GM18873 (cell line): ENCODE measurements around the gene ATP6V0C.
"Not testable (repeated sequence)": the region's sequence is repeated elsewhere in the genome, so short reads cannot be mapped to it uniquely, and the experiment has no call there.

Experiments used
- ATAC-seq: cut with Tn5 transposase; IDR thresholded peaks from one replicate; pipeline ENCODE4 v1.9.1; 2021; ENCODE audit warnings: mild to moderate bottlenecking, moderate library complexity, moderate number of reproducible peaks; ENCODE audit not compliant: unreplicated experiment, low FRiP score

Gene ATP6V0C

DNA sequence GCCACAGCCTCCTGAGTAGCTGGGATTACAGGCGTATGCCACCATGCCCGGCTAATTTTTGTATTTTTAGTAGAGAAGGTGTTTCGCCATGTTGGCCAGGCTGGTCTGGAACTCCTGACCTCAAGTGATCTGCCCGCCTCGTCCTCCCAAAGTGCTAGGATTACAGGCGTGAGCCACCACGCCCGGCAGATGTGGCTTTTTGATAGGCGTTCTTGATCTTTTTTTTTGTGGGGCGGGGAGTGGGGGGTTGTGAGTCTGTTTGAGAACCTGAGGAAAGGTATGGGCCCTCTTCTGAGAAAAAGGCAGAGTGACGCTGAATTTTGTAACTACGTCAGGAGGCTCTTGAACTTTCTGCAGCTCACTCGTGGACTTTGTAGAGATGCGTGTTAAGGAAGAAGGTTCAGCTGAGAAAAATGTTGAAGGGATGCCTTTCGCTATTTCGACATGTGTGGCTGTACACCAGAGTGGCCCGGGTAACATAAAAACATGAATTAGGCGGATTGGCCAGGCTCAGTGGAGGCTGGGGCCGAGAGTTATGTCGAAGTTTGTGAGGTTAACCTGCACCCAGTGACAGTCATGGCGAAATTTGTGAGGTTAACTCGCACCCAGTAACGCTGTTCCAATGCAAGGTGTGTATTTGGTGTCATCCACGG lies 25.6 kb downstream of the ATP6V0C start:
- not testable (repeated sequence) for ATAC-seq

DNA sequence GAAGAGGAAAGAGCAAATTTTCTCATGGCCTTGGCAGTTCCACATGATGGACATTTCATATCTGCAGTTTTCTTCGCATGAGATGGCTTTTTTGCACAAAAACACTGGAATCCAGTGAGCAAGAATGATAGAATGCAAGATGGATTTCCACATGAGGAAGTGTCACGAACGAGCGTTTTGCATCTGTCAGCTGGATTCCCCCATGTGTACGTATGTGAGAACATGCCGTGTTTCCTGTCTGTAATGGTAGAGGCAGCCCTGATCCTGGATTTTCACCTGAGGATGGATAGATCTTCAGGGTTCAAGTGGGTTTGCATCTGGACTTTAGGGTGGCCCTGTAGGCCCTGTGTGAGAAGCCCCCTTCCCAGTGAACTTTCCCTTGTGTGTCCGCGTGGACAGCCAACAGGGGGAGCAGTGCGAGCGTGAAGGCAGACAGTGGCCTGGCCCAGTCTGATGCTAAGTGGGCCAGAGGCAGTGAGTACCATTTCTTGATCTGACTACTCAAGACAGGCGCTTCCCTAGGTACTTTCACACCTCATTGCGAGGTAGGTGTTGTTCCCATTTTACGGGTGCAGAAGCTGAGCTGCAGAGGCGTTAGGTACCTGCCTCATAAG lies 26.2 kb downstream of the ATP6V0C start:
- ATAC-seq = not testable (repeated sequence)

DNA sequence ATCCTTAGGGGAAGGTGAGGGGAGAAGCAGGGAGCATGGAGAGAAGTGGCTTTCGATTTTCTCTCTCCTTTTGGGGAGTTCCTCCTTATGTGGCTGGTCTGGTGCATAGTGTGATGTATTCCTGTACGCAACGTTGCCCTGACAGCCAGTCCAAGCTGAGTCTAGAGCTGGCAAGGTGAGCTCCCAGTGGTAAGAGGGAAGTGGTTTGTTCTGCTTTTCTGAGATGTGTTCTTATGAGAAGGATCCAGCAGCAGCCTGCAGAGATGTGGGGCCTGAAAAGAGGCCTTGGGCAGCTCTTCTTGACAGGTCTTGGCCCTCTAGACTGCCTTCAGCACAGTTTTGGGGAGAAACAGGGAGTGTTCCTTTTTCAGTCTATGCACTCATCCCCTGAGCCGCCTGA lies 27.2 kb downstream of the ATP6V0C start:
- ATAC-seq = not testable (repeated sequence)

DNA sequence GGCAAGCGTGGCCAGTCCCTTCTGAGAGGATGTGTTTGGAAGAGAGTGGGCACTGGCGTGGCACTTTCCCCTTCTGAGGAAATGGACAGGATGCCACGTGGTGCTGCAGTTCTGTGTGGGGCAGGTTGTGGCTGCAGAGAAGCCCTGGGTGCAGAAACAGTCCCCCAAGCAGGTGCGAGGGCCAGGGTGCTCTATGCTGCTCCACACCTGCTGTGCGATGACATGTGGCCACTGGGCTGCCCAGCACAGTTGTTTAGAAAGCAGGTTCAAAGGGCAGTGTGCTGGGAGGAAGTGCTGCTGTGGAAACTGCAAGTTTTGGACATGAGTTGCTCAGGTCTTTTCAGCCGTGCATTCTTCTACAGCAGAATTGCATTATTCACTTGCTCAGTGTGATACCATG lies 27.7 kb downstream of the ATP6V0C start:
- not testable (repeated sequence) for ATAC-seq

DNA sequence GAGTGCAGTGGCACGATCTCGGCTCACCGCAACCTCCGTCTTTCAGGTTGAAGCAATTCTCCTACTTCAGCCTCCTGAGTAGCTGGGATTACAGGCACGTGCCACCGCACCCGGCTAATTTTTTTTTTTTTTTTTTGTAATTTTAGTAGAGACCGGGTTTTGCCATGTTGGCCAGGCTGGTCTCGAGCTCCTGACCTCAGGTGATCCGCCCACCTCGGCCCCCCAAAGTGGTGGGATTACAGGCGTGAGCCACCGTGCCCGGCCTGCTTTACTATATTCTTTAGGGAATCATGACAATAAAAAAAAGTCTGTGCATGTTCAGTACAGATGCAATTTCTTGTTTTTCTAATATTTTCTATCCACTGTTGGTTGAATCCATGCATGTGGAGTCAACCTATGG lies 30.0 kb downstream of the ATP6V0C start:
- not testable (repeated sequence) for ATAC-seq

DNA sequence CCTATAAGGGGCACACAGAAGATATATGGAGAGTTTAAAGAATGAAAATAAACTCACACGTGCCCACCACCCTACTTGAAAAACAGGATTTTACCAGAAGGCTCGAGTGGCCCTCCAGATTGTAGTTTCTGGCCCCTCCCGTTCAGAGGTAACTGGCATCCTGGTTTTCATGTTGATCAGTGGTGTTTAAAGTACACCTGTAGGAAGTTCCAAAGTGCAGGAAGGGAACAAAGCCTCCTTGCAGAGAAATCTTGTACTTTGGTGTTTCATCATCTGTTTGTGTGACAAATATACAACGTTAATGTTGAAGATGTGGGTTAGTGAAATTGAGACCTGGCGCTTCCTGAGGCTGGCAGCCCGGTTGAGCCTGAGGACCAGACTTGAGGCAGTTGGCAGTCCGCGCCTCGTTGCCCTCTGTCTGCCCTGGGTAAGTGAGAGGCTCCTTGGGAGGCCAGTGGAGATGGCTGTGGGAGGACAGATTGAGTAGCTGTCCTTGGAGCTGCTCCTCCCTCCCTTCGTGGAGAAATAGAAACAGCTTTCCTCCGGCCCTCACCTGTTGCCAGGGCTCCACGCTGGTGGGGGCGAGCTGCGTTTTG lies 36.6 kb downstream of the ATP6V0C start:
- not testable (repeated sequence) for ATAC-seq

DNA sequence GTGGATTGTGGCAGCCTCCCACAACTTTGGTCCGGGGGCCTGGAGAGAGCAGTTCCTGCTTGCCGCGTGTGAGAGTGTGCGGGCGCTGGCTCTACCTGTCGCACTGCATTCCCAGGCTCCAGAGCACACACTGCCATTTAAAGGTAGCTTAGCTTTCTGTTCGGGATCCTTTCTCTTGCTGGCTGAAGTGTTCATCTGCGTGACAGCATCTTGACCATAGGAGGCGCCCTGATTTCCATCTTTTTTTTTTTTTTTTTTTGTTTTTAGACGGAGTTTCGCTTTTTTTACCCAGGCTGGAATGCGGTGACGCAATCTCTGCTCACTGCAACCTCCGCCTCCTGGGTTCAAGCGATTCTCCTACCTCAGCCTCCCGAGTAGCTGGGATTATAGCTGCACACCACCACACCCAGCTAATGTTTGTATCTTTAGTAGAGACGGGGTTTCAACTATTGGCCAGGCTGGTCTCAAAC lies 37.7 kb downstream of the ATP6V0C start:
- ATAC-seq = not testable (repeated sequence)

DNA sequence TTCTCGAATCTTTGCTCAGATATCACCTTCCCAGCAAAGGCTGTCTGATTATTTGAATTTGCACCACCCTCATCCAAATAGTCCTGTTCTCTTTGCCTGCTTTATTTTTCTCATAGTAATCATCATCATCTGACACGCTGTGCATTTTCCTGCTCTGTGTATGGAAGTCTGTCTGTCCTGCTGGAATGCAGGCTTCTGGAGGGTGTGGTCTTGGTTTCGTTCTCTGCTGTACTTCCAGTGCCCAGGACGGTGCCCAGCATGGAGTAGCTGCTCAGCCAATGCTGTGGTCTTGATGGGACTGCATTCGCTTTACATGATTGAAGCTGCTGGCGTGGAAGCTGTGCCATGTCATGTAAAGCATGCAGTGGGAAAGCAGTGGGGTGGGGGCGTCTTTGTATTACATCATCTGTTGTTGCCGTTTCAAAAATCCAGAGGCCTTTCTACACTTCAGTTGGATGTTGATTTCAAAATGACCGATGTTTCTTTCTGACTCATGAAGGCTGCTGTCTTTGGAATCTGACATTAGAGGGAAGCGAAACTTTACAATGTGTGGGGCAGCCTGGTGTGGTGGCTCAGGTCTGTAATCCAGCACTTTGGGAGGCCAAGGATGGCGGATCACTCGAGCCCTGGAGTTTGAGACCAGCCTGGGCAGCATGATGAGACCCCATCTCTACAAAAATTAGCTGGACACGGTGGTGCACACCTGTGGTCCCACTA lies 41.1 kb downstream of the ATP6V0C start:
- ATAC-seq = not testable (repeated sequence)

DNA sequence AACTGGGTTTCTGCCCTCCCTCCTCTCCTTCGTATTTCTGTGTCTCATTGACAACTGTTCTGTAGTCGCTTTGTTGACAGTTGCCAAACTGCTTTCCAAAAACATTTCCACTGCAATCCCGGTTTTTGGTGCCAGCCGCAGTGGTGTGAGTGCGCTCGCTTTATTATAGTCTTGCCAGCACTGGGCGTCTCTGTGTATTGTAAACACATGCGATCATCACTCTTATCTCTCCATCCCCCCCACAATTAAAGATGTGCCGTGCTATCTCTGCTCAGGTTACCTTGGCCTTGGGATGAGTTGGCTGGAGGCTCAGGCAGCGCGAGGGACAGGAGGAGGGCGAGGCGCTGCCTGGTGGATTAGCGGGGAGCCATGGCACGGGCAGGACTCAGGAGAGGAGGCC lies 43.4 kb downstream of the ATP6V0C start:
- ATAC-seq = not testable (repeated sequence)

DNA sequence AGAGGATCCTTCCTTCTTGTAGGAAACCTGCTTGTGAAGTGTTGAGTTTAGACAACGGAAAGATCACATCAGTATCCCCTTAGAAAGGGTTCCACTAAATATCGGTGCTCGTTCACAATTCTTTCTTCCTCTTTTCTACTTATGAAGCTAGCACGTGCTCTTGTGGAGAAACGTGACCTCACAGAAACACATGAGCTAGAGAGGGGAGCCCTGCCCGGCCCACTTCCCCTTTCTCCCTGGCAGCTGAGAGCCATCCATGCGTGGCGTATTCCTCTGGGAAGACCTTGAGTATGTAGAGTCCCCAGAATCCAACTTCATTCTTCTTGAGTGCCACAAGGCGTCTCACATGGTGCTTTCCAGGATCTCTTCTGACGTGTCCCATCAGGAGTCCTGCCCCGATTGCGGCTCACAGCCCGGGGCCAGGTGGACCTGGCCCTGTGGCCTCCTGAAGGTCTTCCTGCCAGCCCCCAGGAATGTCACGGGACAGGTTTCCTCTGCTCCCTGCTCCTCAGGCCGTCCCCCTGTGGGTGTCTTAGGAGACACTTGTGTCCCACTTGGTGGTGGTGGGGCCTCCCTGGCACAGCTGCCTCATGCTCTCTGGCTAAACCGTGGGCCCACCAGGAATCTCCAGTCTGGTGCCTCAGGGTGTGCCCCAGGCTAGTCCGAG lies 46.5 kb downstream of the ATP6V0C start:
- ATAC-seq = peak; percentile 27

DNA sequence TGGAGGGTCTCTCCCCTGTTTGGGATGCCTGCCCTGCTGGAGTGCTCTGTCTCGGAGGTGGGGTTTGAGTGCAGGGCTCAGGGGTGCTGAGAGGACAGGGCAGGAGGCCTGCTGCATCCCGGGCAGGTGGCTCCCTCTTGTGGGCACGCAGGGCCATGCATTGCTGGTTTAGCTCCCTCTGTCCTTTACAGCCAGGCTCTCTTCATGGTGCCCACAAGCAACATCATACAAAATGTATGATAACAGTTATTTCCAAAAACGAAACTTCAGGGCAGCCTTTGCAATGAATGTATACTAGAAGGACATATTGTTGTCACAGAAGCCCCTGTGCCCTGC lies 47.0 kb downstream of the ATP6V0C start:
- ATAC-seq = peak; percentile 49

DNA sequence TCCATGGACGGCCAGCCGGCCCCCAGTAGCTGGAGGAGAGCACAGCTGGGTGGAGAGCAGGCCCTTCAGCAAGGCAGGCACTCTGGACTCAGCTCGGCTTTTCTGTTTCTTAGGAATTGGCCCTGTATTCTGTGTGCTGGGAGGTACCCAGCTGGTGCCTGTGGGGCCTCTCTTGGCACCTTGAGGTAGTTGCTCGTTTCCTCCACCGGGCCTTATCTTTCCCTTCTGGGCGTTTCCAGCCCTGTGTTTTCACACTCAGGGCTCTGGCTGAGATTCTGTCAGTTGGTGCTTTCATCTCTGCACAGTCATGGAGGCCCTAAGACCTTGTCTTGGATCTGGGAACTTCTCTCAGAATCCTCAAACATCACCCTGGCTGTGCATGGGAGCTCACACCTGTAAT lies 53.8 kb downstream of the ATP6V0C start:
- not testable (repeated sequence) for ATAC-seq

DNA sequence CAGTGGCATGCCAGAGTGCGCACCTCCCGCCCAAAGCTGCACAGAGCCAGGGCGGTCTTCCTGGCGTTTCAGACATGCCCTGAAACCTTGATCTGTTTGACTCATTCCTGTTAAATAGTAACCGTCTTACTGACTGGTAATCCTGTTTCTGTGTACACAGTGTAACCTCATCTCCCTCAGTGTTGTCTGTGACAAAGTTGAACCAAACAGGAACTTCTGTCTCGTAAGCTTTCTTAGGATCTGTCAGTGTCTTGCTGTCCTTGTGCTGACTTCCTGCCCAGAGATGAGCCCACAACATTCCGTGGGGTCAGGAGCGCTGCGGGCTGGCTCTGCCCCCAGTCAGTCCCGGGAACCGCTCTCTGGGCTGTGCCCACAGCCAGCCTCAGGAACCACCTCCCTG lies 54.8 kb downstream of the ATP6V0C start:
- not testable (repeated sequence) for ATAC-seq
